Posterior vena cava (tissue), 2 donors: ENCODE data around the gene MRPS14. TPM values are rescaled to one million over a fixed set of nuclear protein-coding genes. Genes with fewer than 3 reads are reported as not detected.

ENCODE experiments used
- DNase-seq: peaks from one replicate; pipeline ENCODE4 v3.0.0-alpha.2; 2020; ENCODE audit warnings: low spot score
- intact Hi-C, 2 donors: fragments of 100-400 bp; cut with DNase I; formaldehyde crosslinking; loops; one replicate each; pipeline versions ENCODE4 v1.14.1 to v1.14.2; 2022 to 2023
- total RNA-seq, 2 donors: library from RNA; stranded (reverse); fragmentation: NEBNext Ultra II Directional; extraction: Animal tissue kit (Norgen Biotek cat#: 25700); gene quantifications; one replicate each; pipeline ENCODE4 v1.2.1, GENCODE V29; 2021
- donor health status: DM: yes; HTN: yes; CAD: no.
- donor health status: DM: yes; HTN: yes; CAD: no.

Gene MRPS14
- total RNA-seq, 2 donors from 2014 or later, result 18.1 to 28.8 TPM

DNA sequence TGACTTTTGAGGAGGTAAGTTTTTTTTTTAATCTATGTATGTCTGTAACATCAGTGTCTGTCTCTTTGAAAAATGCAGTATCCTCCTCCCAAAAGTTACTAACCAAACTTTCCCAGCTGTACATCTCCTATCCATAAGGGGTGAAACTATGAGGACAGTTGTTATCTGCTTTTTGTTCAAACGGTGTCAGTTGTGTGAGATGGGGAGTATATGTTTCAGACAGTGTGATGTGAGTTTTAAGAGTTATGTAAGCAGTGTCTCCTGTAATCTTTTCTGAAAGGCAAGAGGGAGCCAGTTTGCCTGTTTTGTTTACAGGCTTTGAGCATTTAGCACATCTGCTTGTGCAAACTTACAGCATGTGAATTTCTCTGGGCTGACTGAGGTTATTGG lies 58.3 kb downstream of the MRPS14 start:
- no peak for DNase-seq
- intact Hi-C loops, result loop anchor here in 1 of 2 donors (5.0 kb wide), 1 partner anchor 163 kb away; no protein-coding TSS in a partner anchor

- DNase-seq, result no peak
- intact Hi-C loops, result loop anchor here in 1 of 2 donors (5.0 kb wide), 1 partner anchor 162 kb away; no protein-coding TSS in a partner anchor
Measured at GRCh38 chr1:174964261-174964971, 58.8 kb downstream of the MRPS14 start.

- intact Hi-C loops, result loop anchor here in 1 of 2 donors (5.0 kb wide), 1 partner anchor 161 kb away; no protein-coding TSS in a partner anchor
- no peak for DNase-seq
Measured at GRCh38 chr1:174963529-174964125, 59.6 kb downstream of the MRPS14 start.

Other genes starting within 250 kb of the MRPS14 start
- gene CACYBP, start 23.5 kb downstream of the MRPS14 start, total RNA-seq, result 10 to 100 TPM; 45.7 to 47.9 TPM
- under 1 TPM; 0.05 to 0.14 TPM for gene TNN, start 44.4 kb upstream of the MRPS14 start, total RNA-seq
- 10 to 100 TPM in 1 of 2 donors, 1 to 10 TPM in 1; 9.3 to 13.5 TPM for gene KIAA0040, start 169.4 kb upstream of the MRPS14 start, total RNA-seq